ENCODE data around the gene LRRC71. TPM values are rescaled to one million over a fixed set of nuclear protein-coding genes. Genes with fewer than 3 reads are reported as not detected.

Gene LRRC71
- total and polyA plus RNA-seq, 2 of the 4 experiments (the other 2 are of a cell fraction): 0.50 TPM; not detected in 1

DNA sequence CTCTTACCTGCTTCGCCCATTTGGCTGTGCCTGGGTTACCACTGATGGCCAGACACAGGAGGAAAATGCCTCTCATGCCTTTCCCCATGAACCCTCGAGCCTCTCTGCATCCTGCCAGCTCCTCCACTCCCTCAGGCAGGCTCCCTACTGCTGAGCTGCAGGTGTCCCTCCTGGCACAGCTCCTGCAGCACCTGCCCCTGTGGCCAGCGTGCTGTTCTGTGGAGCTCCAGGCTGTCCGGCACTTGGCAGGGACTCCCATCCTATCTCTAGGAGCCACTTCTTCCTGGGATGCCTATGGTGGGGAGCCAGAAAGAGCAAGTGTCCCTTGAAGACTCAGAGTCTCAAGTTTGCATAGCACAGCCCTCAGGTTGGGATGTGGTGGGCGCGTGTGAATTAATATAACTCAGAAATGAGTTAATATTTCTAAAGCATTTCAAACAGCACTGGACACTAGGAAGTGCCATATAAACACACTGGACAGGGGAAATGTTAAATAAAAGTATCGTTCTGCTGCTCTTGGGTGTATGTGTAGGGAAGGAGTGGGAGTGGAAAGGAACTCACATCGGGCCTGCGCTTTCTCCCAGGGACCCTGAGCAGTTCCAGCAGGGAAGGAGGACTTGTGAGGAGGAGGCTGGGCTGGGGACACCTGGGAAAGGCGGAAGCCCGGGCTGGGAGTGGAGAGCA, 2.7 kb downstream of the LRRC71 start:
- Histone ChIP-seq H2BK5ac (ENCODE audit: low read depth, low read length, poor library complexity, severe bottlenecking) (no peak overlapping the region), H4K20me1 (ENCODE audit: insufficient read depth, low read length) (no peaks in the 10 kb centered on the region; the same call in 1 of the 2 replicates), H3K79me1 (ENCODE audit: low read depth in 1 of 2, low read length in 2 of 2) (no peaks in the 10 kb centered on the region), H2AK9ac (replicated peaks; ENCODE audit: low read depth, low read length, poor library complexity) (no peak overlapping the region), H2BK120ac (ENCODE audit: low read depth, low read length) (no peak overlapping the region), H3K4ac (ENCODE audit: low read depth, low read length) (no peak overlapping the region), H2BK20ac (ENCODE audit: low read depth, low read length) (no peak overlapping the region), H2AK5ac (ENCODE audit: low read depth, low read length) (no peak overlapping the region), H2AFZ (replicated peaks; ENCODE audit: low read length, poor library complexity) (peak overlapping the region; percentile 28), H3K9me3 (ENCODE audit: control insufficient read depth, insufficient read depth, low read length) (no peaks in the 10 kb centered on the region), H3K4me3 (ENCODE audit: insufficient read depth, low read depth, low read length) (no peak overlapping the region), H3K36me3 (ENCODE audit: control insufficient read depth, insufficient read depth, low read length) (no peaks in the 10 kb centered on the region), H3K4me1 (ENCODE audit: control insufficient read depth, insufficient read depth, low read length) (peaks cover 2% of the 10 kb centered on the region), H4K91ac (ENCODE audit: insufficient read depth, low read depth, low read length) (no peak overlapping the region), H4K5ac (ENCODE audit: low read depth, low read length) (no peak overlapping the region), H3K23ac (ENCODE audit: low read depth, low read length) (0 out of 2 replicates have a peak overlapping the region, but pooled peaks have one; percentile 11), H3K27me3 (ENCODE audit: control insufficient read depth, insufficient read depth, low read length) (peaks cover 51% of the 10 kb centered on the region), H2BK15ac (ENCODE audit: low read depth, low read length) (no peak overlapping the region), H3K14ac (replicated peaks; ENCODE audit: low read depth, low read length) (no peak overlapping the region), H3K27ac (ENCODE audit: insufficient read depth, low read length) (no peak overlapping the region), H3K9ac (ENCODE audit: low read depth, low read length) (no peak overlapping the region), H4K8ac (ENCODE audit: low read depth in 2 of 2, low read length in 2 of 2) (no peak overlapping the region), H3K9me1 (ENCODE audit: insufficient read depth, low read length) (no peaks in the 10 kb centered on the region; the same call in 1 of the 2 replicates), H3K18ac (ENCODE audit: low read depth, low read length) (no peak overlapping the region), H3K56ac (ENCODE audit: extremely low read depth, insufficient read depth, low read length) (no peak overlapping the region), H3K4me2 (ENCODE audit: low read depth, low read length) (no peak overlapping the region; the same call in 1 of the 2 replicates)
- POLR2A ChIA-PET (ENCODE audit: unreplicated experiment): no interaction called here
- intact Hi-C loops (cut with micrococcal nuclease): loop anchor here (5.0 to 10.0 kb wide), 2 partner anchors 126 to 198 kb away; partner anchors contain the start of genes ISG20L2 and METTL25B
- CTCF ChIA-PET: interaction anchor here (1.1 kb wide), 1 partner anchor 32 kb away, joined by 3 read pairs; no protein-coding TSS in a partner anchor
- TF ChIP-seq BHLHE40 (IDR thresholded peaks at IDR 0.05; ENCODE audit: low read depth, low read length): no peak
- TF ChIP-seq SMC3 (IDR thresholded peaks at IDR 0.05; ENCODE audit: low read depth, low read length): no peak
- TF ChIP-seq MAFK (IDR thresholded peaks at IDR 0.05; ENCODE audit: low read depth, low read length): no peak
- no peak for ATAC-seq (ENCODE audit: low read depth)
- dilution Hi-C loops (cut with HindIII; ENCODE audit: low sequenced_read_pairs, unreplicated experiment): no loop called here
- no peak for DNase-seq
- no TSS peak for BruUV-seq (replicated peaks)
- 7% methylated on average over 5 of the region's 11 CpGs; no CpG with 5 or more reads in 1 of the 2 experiments for WGBS, 2 experiments (ENCODE audit: extremely low coverage in 2 of 2, insufficient read length in 1 of 2)
- in situ Hi-C loops (cut with MboI; ENCODE audit: low sequenced_read_pairs): no loop called here

Data from IMR-90 (cell line).